Measurements from ENCODE around the gene CYP27C1.

- no peak for TF ChIP-seq POLR2A (IDR thresholded peaks at IDR 0.05; ENCODE audit: low read length)
- no peak for TF ChIP-seq CTCF (IDR thresholded peaks at IDR 0.05)
- TF ChIP-seq CHD4 (IDR thresholded peaks at IDR 0.05; ENCODE audit: borderline replicate concordance): no peak
- TF ChIP-seq CHD2 (IDR thresholded peaks at IDR 0.05; ENCODE audit: low read length, partially characterized antibody): no peak
- no peak for TF ChIP-seq KDM5A (IDR thresholded peaks at IDR 0.05)
- TF ChIP-seq RFX5 (IDR thresholded peaks at IDR 0.05): no peak
- no peak for TF ChIP-seq CEBPB (IDR thresholded peaks at IDR 0.05)
- TF ChIP-seq HMGXB4 (CRISPR knock-in tag; IDR thresholded peaks at IDR 0.05; ENCODE audit: borderline replicate concordance): no peak
- TF ChIP-seq KDM1A (IDR thresholded peaks at IDR 0.05; ENCODE audit: low read depth): no peak
These were observed 82.4 kb downstream of the CYP27C1 start for GRCh38 chr2:127137741-127138140.
